Panc1 (cell line): ENCODE measurements around the gene KMT2C. TPM values are rescaled to one million over a fixed set of nuclear protein-coding genes. Genes with fewer than 3 reads are reported as not detected.

Experiments
- ATAC-seq: fragments of 200-7000 bp; cut with Tn5 transposase; 2 replicates; pipeline ENCODE4 v1.9.1; 2020; ENCODE audit warnings: mild to moderate bottlenecking, moderate library complexity
- BruUV-seq: library from RNA; stranded (reverse); fragments of 400-500 nt; replicated peaks from 2 replicates; lab custom pipeline; 2021; lab: Mats Ljungman, UMichigan
- CTCF ChIA-PET: fragments of 300-600 bp; sonication (Branson Sonifier 250); formaldehyde crosslinking; loops from one replicate; lab custom pipeline; 2022; ENCODE audit warnings: antibody characterized with exemption; lab: Charles Lee
- POLR2A ChIA-PET: fragments of 300-600 bp; sonication (Branson Sonifier 250); formaldehyde crosslinking; loops from one replicate; lab custom pipeline; 2022; ENCODE audit warnings: antibody characterized with exemption; lab: Charles Lee
- DNase-seq: peaks from one replicate; pipeline ENCODE4 v3.0.0-alpha.2; 2010; ENCODE audit warnings: low read depth, low spot score
- H3K27ac ChIP-seq: 2 replicates; pipeline ENCODE4 v1.5.1; 2011; ENCODE audit warnings: mild to moderate bottlenecking, low read length, inconsistent platforms
- H3K27me3 ChIP-seq: fragments of 200-500 bp; sonication (Bioruptor generic); 2 replicates; pipeline ENCODE4 v1.6.0; 2014; ENCODE audit warnings: low read length, inconsistent platforms; ENCODE audit not compliant: control insufficient read depth, insufficient read depth
- H3K36me3 ChIP-seq: fragments of 200-500 bp; sonication (Bioruptor generic); 2 replicates; pipeline ENCODE4 v1.5.1; 2014; ENCODE audit warnings: inconsistent platforms, mild to moderate bottlenecking, low read length, moderate library complexity; ENCODE audit not compliant: control insufficient read depth, insufficient read depth
- H3K4me1 ChIP-seq: 2 replicates; pipeline ENCODE4 v1.5.1; 2011; ENCODE audit warnings: inconsistent platforms, mild to moderate bottlenecking, low read length, moderate library complexity; ENCODE audit not compliant: control insufficient read depth, insufficient read depth
- H3K4me3 ChIP-seq, 2 experiments: 2 replicates each; pipeline ENCODE4 v1.5.1; 2011 to 2012; ENCODE audit warnings: low read depth in 2 of 2, low read length in 2 of 2, mild to moderate bottlenecking in 2 of 2, inconsistent platforms in 1 of 2, moderate library complexity in 1 of 2
- H3K9me3 ChIP-seq: fragments of 200-500 bp; sonication (Bioruptor generic); 2 replicates; pipeline ENCODE4 v1.5.1; 2014; ENCODE audit warnings: low read depth, mild to moderate bottlenecking, inconsistent platforms, low read length, moderate library complexity; ENCODE audit not compliant: control insufficient read depth, insufficient read depth
- POLR2AphosphoS5 ChIP-seq: IDR thresholded peaks from 2 replicates; pipeline ENCODE4 v1.6.1; 2012; ENCODE audit warnings: mild to moderate bottlenecking, low read depth, low read length, moderate library complexity
- SIN3A ChIP-seq: IDR thresholded peaks from 2 replicates; pipeline ENCODE4 v1.6.1; 2012; ENCODE audit warnings: low read depth, mild to moderate bottlenecking, low read length, moderate library complexity, borderline replicate concordance; ENCODE audit not compliant: insufficient read depth
- TCF7L2 ChIP-seq: IDR thresholded peaks from 2 replicates; pipeline ENCODE4 v1.6.1; 2011; ENCODE audit warnings: mild to moderate bottlenecking, low read depth, low read length, inconsistent platforms
- in situ Hi-C: cut with HindIII; loops from 2 replicates; pipeline ENCODE4 v1.10.0; 2016; ENCODE audit warnings: low sequenced_read_pairs, low pct_unique_long_range_greater_than_20kb
- intact Hi-C: fragments of 100-400 bp; cut with micrococcal nuclease; formaldehyde crosslinking; loops from one replicate; pipeline ENCODE4 v1.10.0; 2022; ENCODE audit not compliant: unreplicated experiment
- total RNA-seq: library from RNA; stranded (reverse); gene quantifications from one replicate; pipeline ENCODE4 v1.2.1, GENCODE V29; 2021; ENCODE audit not compliant: unreplicated experiment
- TF ChIP-seq, protein P1 (sequence below): fragments of 450-650 bp; IDR thresholded peaks from 2 replicates; pipeline ENCODE4 v1.5.1; 2017; ENCODE audit warnings: mild to moderate bottlenecking
- TF ChIP-seq, protein P2 (sequence below), 2 experiments: IDR thresholded peaks; 2 replicates each; pipeline ENCODE4 v1.6.1; 2011 to 2012; ENCODE audit warnings: low read depth in 2 of 2, control low read depth in 1 of 2, low read length in 1 of 2, mild to moderate bottlenecking in 1 of 2, moderate library complexity in 1 of 2; ENCODE audit not compliant: insufficient read depth in 1 of 2

Gene KMT2C
- total RNA-seq, 1 experiment from 2014 or later, result 42.5 TPM

DNA sequence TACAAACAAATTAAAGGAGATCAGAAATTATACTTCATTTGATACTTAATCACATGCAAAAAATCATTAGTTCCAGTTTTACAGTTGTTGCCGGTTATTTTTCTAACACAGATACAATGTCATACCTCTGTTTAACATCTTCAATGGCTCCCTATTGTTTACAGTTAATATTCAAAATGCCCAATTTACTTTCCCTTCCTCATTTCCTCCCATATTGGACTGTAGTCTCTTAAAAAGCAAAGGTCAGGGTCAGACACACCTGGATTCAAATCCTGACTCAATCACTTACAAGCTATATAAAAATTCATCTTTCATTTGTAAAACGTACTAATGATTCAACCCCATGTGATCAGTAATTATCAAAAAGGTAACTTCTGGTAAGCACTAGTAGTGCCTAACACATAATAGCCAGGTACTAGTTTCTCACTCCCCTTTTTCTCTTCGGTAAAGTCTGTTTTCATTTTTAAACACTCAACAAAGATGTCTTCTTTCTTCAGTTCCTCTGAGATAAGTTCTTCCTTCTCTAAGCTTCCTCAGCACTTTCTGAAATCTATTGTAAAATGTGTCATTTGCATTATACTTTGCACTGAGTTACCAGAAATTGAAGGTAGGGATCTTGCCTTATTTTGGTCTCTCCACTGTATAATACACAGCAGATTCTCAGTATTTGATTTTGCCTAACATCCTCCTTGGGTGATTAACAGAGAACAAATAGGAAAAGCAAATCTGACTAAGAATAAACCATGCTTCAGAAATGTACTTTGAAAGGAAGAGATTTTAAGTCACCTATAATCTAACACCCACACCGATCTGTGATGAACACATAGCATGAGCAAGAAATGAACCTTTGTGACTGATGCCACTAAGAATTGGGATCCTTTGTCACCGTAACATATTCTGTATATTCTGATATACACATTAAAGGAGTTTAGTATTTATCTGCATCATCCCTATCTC is 16.1 kb downstream of the KMT2C start:
- ChIA-PET CTCF (no interaction called here), POLR2A (interaction anchor here (0.6 kb wide), 1 partner anchor 256 kb away, joined by 6 read pairs; no protein-coding TSS in a partner anchor)
- H3K27me3 ChIP-seq, result no peaks in the 10 kb centered on the region
- H3K27ac ChIP-seq, result no peak overlapping the region
- no peaks in the 10 kb centered on the region for H3K4me1 ChIP-seq
- DNase-seq, result no peak
- TF ChIP-seq SIN3A, result no peak
- TF ChIP-seq, protein P1, sequence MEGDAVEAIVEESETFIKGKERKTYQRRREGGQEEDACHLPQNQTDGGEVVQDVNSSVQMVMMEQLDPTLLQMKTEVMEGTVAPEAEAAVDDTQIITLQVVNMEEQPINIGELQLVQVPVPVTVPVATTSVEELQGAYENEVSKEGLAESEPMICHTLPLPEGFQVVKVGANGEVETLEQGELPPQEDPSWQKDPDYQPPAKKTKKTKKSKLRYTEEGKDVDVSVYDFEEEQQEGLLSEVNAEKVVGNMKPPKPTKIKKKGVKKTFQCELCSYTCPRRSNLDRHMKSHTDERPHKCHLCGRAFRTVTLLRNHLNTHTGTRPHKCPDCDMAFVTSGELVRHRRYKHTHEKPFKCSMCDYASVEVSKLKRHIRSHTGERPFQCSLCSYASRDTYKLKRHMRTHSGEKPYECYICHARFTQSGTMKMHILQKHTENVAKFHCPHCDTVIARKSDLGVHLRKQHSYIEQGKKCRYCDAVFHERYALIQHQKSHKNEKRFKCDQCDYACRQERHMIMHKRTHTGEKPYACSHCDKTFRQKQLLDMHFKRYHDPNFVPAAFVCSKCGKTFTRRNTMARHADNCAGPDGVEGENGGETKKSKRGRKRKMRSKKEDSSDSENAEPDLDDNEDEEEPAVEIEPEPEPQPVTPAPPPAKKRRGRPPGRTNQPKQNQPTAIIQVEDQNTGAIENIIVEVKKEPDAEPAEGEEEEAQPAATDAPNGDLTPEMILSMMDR, result no peak
- TF ChIP-seq, protein P2, sequence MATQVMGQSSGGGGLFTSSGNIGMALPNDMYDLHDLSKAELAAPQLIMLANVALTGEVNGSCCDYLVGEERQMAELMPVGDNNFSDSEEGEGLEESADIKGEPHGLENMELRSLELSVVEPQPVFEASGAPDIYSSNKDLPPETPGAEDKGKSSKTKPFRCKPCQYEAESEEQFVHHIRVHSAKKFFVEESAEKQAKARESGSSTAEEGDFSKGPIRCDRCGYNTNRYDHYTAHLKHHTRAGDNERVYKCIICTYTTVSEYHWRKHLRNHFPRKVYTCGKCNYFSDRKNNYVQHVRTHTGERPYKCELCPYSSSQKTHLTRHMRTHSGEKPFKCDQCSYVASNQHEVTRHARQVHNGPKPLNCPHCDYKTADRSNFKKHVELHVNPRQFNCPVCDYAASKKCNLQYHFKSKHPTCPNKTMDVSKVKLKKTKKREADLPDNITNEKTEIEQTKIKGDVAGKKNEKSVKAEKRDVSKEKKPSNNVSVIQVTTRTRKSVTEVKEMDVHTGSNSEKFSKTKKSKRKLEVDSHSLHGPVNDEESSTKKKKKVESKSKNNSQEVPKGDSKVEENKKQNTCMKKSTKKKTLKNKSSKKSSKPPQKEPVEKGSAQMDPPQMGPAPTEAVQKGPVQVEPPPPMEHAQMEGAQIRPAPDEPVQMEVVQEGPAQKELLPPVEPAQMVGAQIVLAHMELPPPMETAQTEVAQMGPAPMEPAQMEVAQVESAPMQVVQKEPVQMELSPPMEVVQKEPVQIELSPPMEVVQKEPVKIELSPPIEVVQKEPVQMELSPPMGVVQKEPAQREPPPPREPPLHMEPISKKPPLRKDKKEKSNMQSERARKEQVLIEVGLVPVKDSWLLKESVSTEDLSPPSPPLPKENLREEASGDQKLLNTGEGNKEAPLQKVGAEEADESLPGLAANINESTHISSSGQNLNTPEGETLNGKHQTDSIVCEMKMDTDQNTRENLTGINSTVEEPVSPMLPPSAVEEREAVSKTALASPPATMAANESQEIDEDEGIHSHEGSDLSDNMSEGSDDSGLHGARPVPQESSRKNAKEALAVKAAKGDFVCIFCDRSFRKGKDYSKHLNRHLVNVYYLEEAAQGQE (IDR thresholded peaks at IDR 0.05; ENCODE audit: insufficient read depth in 1 of 2, low read depth in 2 of 2, low read length in 1 of 2), result no peak
- BruUV-seq, result TSS peak; percentile 29
- no peak overlapping the region for H3K4me3 ChIP-seq
- intact Hi-C loops (no loop called here), in situ Hi-C loops (no loop called here)
- ATAC-seq, result no peak
- H3K9me3 ChIP-seq, result peaks cover 18% of the 10 kb centered on the region; the same call in 1 of the 2 replicates
- H3K36me3 ChIP-seq, result no peaks in the 10 kb centered on the region

DNA sequence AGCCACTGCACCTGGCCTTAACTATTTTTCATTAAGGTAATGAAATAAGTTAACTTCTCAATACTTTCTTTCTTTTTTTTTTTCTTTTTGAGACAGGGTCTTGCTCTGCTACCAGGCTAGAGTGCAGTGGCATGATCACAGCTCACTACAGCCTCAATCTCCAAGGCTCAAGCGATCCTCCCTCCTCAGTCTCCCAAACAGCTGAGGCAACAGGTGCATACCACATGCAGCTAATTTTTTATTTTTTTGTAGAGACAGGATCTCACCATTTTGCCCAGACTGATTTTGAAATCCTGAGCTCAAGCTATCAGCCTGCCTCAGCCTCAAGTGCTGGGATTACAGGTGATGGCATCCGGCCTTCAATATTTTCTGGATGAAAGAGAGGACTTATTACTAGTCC is 21.0 kb downstream of the KMT2C start:
- ChIA-PET POLR2A (no interaction called here), CTCF (interaction anchor here (0.6 kb wide), 1 partner anchor 1539 kb away, joined by 3 read pairs; no protein-coding TSS in a partner anchor)
- H3K9me3 ChIP-seq, result no peaks in the 10 kb centered on the region
- DNase-seq (no peak), ATAC-seq (no peak)
- H3K4me1 ChIP-seq, result peaks cover 4% of the 10 kb centered on the region; the same call in 1 of the 2 replicates
- no TSS peak for BruUV-seq
- no peak for TF ChIP-seq POLR2AphosphoS5
- no peak for TF ChIP-seq SIN3A
- TF ChIP-seq, protein P2 (IDR thresholded peaks at IDR 0.05; ENCODE audit: insufficient read depth in 1 of 2, low read depth in 2 of 2, low read length in 1 of 2), result no peak
- no peak for TF ChIP-seq TCF7L2
- TF ChIP-seq, protein P1, result no peak
- H3K36me3 ChIP-seq, result no peaks in the 10 kb centered on the region
- H3K4me3 ChIP-seq, result no peak overlapping the region
- in situ Hi-C loops, result no loop called here
- no peak overlapping the region for H3K27ac ChIP-seq
- no peaks in the 10 kb centered on the region for H3K27me3 ChIP-seq
- intact Hi-C loops, result no loop called here
